HG02973 (cell line): ENCODE results near the gene NECTIN4.

Source experiments
- ATAC-seq: cut with Tn5 transposase; IDR thresholded peaks from one replicate; pipeline ENCODE4 v1.9.1; 2021; ENCODE audit warnings: moderate library complexity; ENCODE audit not compliant: unreplicated experiment

NECTIN4 gene

DNA sequence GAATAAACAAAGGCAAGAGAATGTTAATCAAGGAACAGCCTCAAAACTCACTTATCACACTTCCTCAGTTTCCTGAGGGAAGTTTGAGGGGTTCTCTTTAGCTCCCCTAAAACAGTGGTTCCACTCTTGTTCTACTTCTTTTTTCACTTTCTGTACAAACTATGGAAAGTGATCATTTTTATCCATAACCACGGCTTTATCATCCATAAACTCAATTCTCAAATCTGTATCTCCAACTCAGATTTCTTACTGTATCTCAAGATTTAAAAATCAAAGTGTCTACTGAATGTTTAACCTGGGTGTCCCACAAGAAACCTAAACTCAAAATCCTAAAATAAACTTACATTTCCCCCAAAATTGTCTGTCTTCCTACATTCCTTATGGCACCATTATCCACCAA, 24.6 kb upstream of the NECTIN4 start:
- ATAC-seq, result no peak

DNA sequence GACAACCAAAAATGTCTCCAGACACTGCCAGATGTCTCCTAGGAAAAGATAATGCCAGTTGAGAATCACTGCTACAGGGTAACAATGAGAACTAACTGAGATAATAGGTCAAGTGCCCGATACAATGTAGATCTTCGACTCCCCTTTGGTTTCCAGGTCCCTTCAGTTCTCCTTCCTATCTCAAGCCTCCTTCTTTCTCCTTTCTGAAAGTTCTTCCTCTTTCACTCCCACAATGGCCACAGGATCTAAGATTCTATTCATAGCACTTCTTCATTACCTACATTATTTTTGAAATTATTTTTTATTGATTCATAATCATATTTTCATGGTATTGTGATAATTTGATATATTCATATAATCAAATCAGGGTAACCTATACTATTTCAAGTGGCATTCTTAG, 22.2 kb upstream of the NECTIN4 start:
- ATAC-seq, result no peak

GRCh38 chr1:161111117-161111516, 21.8 kb upstream of the NECTIN4 start:
- no peak for ATAC-seq

- ATAC-seq, result no peak
Observed at GRCh38 chr1:161106431-161106830, 17.1 kb upstream of the NECTIN4 start.

- no peak for ATAC-seq
Observed at GRCh38 chr1:161100556-161100955, 11.2 kb upstream of the NECTIN4 start.

- no peak for ATAC-seq
Observed at GRCh38 chr1:161099090-161099802, 9.9 kb upstream of the NECTIN4 start.

- ATAC-seq, result peak; percentile 63
Observed at GRCh38 chr1:161098210-161099068, 9.1 kb upstream of the NECTIN4 start, which contains the start of gene KLHDC9. KLHDC9 (plus strand) TSS chr1:161098361; CDS start chr1:161098536, 175 bp downstream.

- ATAC-seq, result no peak
Observed at GRCh38 chr1:161096530-161096929, 7.2 kb upstream of the NECTIN4 start.

GRCh38 chr1:161096015-161096414, 6.7 kb upstream of the NECTIN4 start:
- no peak for ATAC-seq

DNA sequence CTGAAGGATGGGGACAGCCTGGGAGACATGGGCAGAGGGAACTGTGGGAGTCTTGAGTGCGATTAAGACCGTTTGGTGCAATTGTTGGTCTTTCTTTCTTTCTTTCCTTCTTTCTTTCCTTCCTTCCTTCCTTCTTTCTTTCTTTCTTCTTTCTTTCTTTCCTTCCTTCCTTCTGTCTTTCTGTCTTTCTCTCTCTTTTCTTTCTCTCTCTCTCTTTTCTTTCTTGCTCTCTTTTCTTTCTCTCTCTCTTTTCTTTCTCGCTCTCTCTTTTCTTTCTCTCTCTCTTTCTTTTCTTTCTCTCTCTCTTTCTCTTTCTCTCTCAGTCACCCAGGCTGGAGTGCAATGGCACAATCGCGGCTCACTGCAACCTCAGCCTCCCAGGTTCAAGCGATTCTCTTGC, 5.9 kb upstream of the NECTIN4 start:
- no peak for ATAC-seq

- ATAC-seq, result no peak
Observed at GRCh38 chr1:161094481-161094880, 5.1 kb upstream of the NECTIN4 start.

DNA sequence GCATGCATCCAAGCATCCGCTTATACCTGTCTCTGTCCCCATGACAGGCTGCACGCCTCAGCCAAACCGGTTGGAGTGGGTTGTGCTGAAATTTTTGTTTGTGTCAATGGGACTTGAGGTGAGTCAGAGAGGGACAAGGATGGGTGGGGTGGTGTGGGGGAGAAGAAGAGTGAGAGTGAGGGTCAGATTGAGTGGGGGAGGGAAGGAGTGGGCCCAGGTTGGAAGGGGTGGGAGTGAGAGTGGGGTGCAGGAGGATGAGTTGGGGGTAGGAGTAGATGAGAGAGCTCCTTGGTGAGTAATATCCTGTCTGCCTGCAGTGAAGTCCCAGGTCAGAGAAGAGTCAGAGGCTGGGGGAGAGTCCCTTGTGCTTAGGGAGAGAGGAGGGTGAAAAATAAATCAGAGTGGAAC, 3.3 kb upstream of the NECTIN4 start:
- no peak for ATAC-seq

- ATAC-seq, result no peak
Observed at GRCh38 chr1:161091796-161092507, 2.6 kb upstream of the NECTIN4 start.

- no peak for ATAC-seq
Observed at GRCh38 chr1:161091093-161091492, 1.7 kb upstream of the NECTIN4 start.

DNA sequence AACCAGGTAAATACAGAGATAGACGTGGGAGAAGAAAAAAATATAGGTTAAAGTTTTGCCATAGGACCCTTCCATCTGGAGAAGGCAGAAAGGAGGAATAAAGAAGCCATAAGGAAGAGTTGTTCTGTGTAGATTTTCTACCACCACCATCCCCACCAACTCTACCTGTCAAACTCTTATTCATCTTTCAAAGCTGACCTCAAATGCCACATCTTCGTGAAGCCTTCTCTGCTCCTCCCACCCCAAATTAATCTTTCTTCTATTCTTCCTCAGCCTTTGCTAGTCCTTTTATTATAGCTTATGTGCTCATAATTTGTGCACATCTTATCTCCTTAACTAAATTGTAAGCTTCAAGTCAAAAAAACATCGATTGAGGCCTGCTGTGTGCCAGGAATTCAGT, 1.3 kb upstream of the NECTIN4 start:
- no peak for ATAC-seq

- no peak for ATAC-seq
Observed at GRCh38 chr1:161089938-161090337, 580 bp upstream of the NECTIN4 start.

- no peak for ATAC-seq
Observed at GRCh38 chr1:161088587-161089110, 709 bp downstream of the NECTIN4 start.

DNA sequence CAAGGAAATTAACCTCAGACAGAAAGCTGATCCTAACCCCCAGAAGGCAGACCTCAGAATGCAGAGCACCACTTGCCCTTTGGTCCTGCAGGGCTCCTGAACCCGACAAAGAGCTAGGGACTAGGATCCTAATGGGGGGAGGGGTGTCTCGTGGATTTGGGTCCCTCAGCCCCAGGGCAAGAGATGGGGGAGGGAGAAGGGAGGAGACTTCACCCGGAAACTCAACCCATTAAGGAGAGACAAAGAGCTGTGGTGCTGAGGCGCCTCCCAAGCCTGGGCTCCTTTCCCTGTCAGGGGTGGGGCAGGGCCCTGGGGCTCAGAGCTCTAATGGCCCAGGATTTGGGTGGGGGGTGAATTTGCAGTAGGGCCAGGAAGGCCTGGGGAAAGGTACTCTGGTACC, 2.9 kb downstream of the NECTIN4 start:
- ATAC-seq, result no peak

DNA sequence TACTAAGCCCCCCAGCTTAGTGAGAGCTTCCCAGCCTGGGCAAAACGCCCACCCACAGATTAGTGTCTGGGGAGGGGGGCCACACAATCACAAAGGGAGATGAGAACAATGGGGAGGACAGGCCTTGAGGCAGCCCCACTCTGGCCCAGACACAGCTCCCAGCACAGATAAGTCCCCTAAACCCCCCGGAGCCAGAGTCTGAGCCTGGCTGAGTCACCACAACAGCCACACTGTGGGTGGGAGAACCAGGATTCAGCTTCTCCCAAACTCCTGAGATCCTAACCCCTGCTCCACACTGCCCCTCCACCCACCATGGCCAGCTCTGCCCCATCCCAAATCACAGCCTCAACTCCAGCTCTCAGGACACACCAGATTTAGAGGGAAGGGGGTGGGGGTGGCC, 4.2 kb downstream of the NECTIN4 start:
- no peak for ATAC-seq

- ATAC-seq, result no peak
Observed at GRCh38 chr1:161084597-161084988, 4.8 kb downstream of the NECTIN4 start.
